ENCODE results near the gene NDUFB4. TPM values are rescaled to one million over a fixed set of nuclear protein-coding genes. Genes with fewer than 3 reads are reported as not detected.
"Not testable (repeated sequence)": the region's sequence is repeated elsewhere in the genome, so short reads cannot be mapped to it uniquely, and the experiment has no call there.

The NDUFB4 gene
- total RNA-seq, 1 experiment from 2014 or later = 294 TPM

DNA sequence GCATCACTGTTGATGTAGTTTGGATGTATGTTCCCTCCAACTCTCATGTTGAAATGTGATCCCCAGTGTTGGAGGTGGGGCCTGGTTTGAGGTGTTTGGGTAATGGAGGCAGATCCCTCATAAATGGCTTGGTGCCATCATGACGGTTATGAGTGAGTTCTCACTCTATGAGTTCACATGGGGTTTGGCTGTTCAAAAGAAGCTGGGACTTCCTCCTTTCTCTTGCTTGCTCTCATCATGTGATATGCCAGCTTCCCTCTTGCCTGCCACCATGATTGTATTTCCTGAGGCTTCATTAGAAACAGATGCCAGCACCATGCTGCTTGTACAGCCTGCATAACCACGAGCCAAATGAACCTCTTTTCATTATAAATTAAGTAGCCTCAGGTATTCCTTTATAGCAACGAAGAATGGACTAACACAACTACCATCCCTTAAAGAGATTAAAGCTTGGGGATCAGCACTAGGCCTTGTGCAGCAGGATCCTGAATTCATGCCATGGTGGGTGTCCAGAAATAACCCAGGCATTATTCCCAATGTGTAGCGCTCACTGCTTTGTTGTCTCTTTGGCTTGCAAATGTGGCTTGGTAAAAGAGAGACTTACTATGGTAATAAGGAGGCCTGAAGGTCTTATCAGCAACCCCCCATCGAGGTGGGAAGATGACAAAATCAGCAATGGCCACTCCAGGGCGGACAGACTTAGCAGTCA, 41.9 kb downstream of the NDUFB4 start:
- peak; percentile 40 for DNase-seq (ENCODE audit: low read depth)

- not testable (repeated sequence) for DNase-seq (ENCODE audit: low read depth)
These were observed 42.7 kb downstream of the NDUFB4 start for GRCh38 chr3:120638820-120639219.

- no peak for DNase-seq (ENCODE audit: low read depth)
These were observed 44.1 kb downstream of the NDUFB4 start for GRCh38 chr3:120640231-120640630.

GRCh38 chr3:120641696-120642246, 45.6 kb downstream of the NDUFB4 start:
- no peak for DNase-seq (ENCODE audit: low read depth)

GRCh38 chr3:120642368-120642948, 46.3 kb downstream of the NDUFB4 start:
- DNase-seq (ENCODE audit: low read depth) = peak; percentile 88

- peak; percentile 24 for DNase-seq (ENCODE audit: low read depth)
These were observed 49.1 kb downstream of the NDUFB4 start for GRCh38 chr3:120645083-120645845.

- DNase-seq (ENCODE audit: low read depth) = no peak
These were observed 50.8 kb downstream of the NDUFB4 start for GRCh38 chr3:120646771-120647432.

GRCh38 chr3:120648290-120648689, 52.2 kb downstream of the NDUFB4 start:
- DNase-seq (ENCODE audit: low read depth) = no peak

- DNase-seq (ENCODE audit: low read depth) = no peak
These were observed 53.7 kb downstream of the NDUFB4 start for GRCh38 chr3:120649830-120650233.

- DNase-seq (ENCODE audit: low read depth) = no peak
These were observed 54.2 kb downstream of the NDUFB4 start for GRCh38 chr3:120650311-120650710.

Other genes starting within 250 kb of the NDUFB4 start
- 50.5 and 56.3 TPM in 2 replicates for gene LRRC58, start 247.0 kb upstream of the NDUFB4 start, total RNA-seq (2014; rRNA removed; shearing (Covaris generic))
- gene FSTL1, start 145.3 kb upstream of the NDUFB4 start, total RNA-seq (2014; rRNA removed; shearing (Covaris generic)) = 134 and 144 TPM in 2 replicates
- not detected in 2 replicates for gene HGD, start 85.9 kb downstream of the NDUFB4 start, total RNA-seq (2014; rRNA removed; shearing (Covaris generic))
- gene RABL3, start 146.2 kb downstream of the NDUFB4 start, total RNA-seq (2014; rRNA removed; shearing (Covaris generic)) = 20.7 and 26.1 TPM in 2 replicates
- 17.2 and 26.0 TPM in 2 replicates for gene GTF2E1, start 146.4 kb downstream of the NDUFB4 start, total RNA-seq (2014; rRNA removed; shearing (Covaris generic))

All from HT1080 (cell line).